TTC549 (cell line): Measurements from ENCODE around the gene CPNE2.
"Not testable (repeated sequence)": the region's sequence is repeated elsewhere in the genome, so short reads cannot be mapped to it uniquely, and the experiment has no call there.

Source experiments
- FAIRE-seq: peaks from 2 replicates; lab custom pipeline; 2012; peaks lifted over from hg19 to GRCh38; lab: Jason Lieb, UNC

Gene CPNE2

DNA sequence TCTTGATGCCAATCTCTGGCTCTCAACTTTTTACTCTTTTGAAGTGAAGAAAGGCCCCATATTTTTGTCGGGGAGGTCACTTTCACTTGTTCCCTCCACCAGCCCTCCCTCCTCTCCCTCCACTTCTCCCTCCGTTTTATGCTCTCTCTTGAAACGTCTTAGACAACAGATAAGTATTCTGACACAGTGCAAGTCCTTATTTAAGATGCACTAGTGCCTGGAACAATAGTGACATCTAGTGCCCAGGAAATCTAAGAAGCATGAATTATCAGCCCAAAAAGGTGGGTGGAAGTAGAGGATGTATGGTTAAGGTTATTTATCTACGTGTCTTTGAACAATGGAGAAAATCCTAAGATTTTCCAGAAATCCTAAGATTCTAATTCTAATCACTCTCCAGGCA is 75.6 kb downstream of the CPNE2 start:
- peak; percentile 75 for FAIRE-seq

DNA sequence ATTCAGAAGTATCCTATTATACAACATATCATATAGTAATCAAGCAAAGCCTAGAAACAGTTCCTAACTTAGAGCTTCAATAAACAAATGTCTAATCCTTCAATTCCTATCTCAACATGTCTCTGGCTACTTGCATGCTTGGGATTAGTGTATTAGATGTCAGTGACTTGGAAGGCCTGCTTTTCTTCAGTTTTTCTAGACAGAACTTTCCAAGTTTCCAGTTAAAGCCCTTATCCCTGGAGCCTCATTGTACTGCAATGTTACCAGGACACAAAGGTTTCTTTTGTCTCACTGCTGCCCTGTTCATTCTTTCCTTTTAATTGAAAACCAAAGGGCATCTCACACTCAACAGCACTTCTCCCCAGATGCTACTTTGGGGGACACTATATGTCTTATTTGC is 76.9 kb downstream of the CPNE2 start:
- no peak for FAIRE-seq

DNA sequence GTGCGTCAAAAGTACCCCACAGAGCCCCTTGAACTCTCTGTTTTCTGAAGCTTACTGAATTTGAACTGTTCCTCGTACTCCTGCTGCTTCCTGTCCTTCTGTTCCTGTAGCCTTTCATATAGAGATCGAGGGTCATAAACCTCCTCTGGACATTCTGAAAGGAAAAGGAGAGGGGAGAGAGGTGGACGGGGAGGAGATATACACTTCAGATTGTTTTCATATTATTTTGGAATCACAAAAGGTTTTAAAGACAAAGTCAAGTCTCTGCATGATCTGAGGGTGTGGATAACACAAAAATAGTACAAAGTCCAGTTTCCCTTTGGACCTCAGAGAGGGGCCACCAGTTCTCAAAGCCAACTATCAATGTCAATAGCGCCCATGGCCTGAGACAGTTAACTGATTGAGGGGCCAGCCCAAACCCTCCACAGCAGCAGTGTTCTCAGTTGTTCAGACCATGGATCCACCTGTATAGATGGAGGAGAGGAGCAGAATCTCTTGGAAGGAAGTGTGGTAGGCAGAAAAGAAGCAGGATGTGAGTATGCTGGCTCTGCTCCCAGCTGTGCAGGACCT is 80.4 kb downstream of the CPNE2 start:
- FAIRE-seq = no peak

DNA sequence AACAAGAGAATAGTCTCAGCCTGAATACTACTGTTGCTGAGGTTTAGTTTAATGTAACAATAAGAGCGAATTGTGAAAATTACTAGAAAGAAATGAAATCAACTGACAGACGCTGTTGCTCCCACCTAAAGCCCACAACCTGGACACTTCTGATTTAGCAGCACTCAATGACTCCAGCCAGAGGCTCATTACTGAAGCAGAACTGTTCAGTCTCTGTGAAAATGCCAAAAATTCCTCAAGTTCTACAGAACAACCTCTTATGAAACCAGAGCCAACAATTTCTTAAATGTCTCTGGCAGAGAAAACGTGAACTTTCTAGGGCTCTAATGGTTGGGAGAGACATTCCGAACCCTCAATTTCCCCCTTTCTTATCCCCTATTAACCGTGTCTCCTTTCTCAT is 83.5 kb downstream of the CPNE2 start:
- no peak for FAIRE-seq

DNA sequence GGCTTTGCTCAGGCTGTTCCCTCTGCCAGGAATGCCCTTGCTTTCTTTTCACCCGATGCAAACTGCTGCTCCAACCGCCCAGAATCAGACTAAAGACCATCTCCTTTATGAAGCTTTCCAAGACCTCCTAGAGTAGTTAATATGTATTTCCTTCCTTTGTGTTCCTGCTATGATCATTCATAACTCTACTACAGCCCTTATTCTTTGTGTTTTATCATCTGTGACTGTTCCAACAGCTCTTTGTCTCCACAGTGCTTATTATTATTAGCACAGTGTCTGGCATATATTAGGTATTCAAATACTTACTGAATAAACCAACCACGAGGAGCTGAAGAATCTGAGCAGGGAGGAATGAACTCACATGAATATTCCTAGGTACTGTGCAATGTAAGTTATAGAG is 85.8 kb downstream of the CPNE2 start:
- FAIRE-seq = no peak

DNA sequence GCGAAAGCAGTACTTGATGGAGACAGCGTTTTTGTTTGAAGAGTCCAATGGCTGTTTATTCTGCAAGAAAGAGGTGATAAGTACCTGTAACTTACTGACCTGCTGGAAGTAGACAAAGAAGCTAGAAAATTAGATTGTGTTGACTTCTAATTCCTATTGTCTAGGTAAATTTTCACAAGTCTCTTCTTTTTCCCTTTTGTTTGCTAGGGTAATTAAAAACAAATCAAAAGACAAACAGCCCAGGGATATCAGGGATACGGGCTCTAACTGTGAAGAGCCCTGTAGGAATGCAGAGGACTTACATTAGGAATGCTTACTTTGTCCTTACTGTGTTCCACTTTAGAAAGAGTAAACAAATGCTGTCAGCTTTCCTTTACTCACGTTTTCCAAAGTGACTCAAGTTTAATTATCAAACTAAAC is 86.4 kb downstream of the CPNE2 start:
- FAIRE-seq = no peak

DNA sequence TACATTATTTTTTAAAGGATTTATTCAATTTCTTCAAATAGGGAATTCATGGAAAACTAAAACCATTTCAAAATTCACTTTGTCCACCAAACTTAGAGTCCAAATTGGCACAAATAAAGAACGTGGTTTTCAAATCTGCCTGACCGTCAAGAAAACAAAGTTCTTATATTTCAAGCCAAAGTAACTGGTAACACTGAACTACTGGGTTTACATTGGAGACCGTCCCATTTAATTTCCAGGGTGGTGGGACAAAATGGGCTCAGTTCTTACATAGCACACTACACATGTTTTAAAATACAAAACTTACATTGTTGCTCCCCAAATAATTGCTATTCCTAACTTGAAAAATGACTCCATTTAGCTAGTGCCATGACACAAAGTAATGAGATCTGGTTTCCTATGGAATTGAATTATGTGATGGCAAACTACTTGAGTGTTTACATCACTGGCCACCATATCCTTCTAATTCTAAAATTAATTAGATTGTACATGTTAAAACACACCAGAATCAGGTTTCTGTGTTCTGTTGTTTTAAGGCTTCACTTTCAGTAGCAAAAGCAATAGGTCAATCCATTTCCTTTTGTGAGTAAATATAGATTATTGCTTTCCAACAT is 86.9 kb downstream of the CPNE2 start:
- no peak for FAIRE-seq

DNA sequence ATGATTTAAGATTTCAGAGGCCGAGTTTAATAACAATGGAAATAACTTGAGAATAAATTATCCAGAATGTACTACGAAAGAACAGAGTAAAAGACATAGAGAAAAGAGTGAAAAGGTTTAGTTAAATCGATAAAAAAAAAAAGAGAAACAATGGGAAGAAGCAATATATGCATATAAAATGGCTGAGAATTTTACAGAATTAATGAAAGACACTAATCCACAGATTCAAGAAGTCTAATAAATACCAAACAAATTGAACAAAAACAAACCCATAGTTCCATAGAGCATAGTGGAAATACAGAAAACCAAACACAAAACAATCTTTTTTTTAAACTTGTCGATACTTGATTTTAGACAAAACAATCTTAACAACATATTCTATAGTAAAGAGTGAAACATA is 91.7 kb downstream of the CPNE2 start:
- FAIRE-seq = no peak

DNA sequence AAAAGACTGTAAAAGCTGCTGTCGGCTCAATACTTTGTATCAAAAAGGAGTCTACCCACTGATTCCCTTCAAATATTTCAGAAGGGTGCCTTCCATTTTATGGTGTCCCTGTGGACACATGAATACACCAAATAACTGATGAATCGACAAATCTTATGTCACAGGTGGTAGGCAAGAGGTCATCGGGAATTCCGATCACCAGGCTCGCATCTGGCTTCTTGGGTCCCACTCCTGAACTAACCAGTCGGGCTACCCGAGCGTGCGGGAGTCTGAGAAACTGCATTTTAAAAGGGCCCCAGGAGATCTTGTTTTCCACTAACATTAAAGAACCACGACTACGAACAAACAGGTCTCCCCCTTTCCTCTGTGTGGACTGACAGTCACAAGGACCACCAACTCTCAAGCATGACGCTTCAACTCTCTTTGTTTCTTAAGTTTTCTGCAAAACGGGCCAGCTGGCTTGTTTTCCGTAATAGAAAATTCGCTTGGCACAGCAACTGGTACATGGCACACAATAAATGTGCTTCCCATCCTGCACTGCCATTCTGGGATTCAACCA is 92.6 kb downstream of the CPNE2 start:
- FAIRE-seq = no peak

DNA sequence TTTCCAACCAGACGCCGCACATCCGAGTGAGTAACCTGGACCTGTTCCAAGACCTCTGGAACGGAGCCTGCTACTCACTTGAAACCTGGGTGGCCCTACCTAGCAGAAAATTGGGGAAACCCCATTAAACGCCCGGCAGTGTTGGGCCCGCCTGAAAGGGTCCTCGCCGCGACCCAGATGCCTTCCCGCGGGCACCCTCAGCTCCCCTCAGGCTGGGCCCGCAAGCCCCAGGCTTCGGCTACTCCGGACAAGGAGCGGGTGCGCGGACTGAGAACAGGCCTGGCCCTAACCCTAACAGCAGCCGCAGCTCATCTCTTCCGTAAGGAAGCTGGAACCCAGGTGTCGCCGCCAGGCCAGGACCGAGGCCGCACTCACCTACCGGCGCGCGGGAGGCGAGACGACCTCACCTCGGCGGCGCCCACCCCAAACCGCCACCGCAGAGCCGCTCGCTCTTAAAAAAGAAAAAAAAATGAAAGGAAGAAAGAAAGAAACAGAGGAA is 93.1 kb downstream of the CPNE2 start:
- FAIRE-seq = no peak

DNA sequence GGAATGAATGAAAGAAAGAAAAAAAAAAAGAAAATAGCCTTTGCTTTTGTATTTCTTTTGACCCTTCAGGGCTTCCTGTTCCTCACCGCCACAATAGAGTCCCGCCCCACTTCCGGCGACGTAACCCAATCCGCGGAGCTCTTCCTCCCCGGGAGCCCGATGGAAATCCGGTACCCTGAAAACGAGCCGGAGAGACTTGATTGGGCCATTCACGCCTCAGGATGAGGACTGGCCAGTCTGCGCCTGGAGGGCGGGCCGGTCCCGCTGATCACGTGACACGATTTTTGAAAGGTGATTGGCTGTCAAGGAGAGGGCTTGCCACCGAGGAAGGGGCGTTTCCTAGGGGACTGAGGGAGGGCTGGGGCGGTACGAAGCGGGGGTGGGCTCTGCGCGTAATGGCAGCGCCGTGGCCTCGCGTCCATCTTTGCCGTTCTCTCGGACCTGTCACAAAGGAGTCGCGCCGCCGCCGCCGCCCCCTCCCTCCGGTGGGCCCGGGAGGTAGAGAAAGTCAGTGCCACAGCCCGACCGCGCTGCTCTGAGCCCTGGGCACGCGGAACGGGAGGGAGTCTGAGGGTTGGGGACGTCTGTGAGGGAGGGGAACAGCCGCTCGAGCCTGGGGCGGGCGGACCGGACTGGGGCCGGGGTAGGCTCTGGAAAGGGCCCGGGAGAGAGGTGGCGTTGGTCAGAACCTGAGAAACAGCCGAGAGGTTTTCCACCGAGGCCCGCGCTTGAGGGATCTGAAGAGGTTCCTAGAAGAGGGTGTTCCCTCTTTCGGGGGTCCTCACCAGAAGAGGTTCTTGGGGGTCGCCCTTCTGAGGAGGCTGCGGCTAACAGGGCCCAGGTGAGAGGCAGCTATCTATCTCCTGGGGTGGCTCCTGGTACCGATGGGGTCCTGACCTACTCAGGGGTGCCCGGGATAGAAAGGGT is 93.8 kb downstream of the CPNE2 start, which contains the start of the genes PSME3IP1 and RSPRY1:
TSS of gene PSME3IP1 (minus strand) at position 95 of the 927 bp plus-strand sequence. CDS start 12,185 bp downstream, outside the sequence.
TSS of gene RSPRY1 (plus strand) at position 385 of the 927 bp plus-strand sequence. CDS start 18,330 bp downstream, outside the sequence.
- peak; percentile 97 for FAIRE-seq

DNA sequence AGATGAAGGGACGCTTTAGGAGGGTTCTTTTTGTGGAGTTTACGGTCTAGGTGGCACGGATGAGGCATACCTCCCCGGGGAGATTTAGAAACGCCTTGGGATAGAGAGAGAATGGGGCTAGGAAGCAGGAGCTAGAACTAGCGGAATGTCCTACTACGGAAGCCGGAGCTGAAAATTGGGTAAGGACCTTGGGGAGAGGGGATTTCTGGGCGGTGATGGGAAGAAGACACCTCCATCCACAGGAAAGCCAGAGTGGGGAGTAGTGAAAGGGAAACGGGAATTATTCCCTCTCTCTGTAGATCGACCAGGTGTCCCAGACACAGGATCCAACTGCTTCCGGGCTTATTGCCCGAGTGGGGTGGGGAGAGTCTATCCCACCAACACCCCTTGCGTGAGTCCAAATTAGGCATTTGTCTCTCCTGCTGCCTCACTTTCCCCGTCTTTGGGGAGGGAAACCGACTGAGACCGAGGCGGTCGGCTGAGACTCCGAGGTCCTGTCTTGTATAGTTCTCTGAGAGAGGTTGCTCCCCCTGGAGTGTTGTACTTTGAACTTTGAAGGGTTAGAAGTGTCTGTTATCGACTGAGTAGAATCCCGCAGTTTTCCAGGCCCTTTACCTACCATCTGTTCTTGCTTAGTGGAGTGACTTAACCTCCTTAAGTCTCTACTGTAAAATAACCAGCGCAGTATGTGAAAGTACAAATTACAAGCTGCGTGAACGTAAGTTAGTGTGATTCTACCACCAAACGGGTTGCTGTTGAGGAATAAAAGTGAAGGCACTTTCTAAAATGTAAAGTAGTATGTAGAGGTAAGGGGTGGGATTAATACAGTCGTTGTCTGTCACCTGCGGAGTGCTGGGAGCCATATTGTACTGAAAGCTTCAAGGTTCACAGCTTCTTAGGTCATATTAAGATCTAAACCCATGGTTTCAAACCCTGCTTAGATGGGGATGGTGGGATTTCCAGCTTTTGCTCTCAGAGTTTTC is 94.8 kb downstream of the CPNE2 start:
- FAIRE-seq = no peak

DNA sequence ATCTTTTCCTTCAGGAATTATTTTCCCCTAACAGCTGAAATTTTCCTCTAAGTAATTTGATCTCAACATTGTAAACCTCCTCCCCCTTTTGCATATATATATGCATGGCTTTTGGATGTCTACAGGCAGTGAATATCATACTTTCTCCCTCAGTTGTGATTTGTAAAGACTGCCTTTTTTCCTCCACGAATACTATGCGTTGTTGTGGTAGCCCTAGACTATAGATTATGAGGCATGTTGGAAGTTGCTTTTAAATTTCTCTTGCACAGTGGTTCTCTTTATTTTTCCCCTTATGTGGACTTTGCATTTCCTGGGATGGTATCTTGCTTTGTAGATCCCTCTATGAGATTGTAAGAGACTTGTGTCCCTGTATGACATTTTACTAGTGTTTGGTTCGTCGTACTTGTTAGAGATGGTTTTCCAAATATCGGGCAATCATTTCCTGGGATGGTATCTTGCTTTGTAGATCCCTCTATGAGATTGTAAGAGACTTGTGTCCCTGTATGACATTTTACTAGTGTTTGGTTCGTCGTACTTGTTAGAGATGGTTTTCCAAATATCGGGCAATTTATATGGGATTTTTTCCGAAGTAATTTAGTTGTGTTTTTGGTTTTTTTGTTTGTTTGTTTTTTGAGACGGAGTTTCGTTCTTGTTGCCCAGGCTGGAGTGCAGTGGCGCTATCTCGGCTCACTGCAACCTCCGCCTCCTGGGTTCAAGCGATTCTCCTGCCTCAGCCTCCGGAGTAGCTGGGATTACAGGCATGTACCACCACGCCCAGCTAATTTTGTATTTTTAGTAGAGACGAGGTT is 95.7 kb downstream of the CPNE2 start:
- not testable (repeated sequence) for FAIRE-seq

DNA sequence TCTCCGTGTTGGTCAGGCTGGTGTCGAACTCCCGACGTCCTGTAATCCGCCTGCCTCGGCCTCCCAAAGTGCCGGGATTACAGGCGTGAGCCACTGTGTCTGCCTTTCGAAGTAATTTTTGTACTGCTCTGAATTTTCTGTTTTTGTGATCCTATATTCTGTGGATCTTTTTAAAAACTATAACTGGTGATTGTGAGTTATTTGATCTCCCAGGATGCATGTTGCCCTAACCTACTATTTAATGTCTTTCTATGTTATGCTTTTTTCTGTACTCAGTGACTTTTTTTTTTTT is 96.3 kb downstream of the CPNE2 start:
- no peak for FAIRE-seq

DNA sequence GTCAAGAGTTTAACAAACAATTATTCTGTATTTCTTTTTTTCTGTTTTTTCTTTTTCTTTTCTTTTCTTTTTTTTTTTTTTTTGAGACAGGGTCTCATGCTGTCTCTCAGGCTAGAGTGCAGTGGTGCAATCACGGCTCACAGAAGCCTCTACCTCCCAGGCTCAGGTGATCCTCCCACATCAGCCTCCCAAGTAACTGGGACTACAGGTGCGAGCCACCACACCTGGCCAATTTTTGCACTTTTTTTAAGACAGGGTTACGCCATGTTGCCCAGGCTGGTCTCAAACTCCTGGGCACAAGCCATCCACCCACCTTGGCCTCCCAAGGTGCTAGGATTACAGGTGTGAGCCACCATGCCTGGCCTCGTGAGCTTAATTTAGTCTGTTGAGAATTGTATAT is 97.1 kb downstream of the CPNE2 start:
- not testable (repeated sequence) for FAIRE-seq

DNA sequence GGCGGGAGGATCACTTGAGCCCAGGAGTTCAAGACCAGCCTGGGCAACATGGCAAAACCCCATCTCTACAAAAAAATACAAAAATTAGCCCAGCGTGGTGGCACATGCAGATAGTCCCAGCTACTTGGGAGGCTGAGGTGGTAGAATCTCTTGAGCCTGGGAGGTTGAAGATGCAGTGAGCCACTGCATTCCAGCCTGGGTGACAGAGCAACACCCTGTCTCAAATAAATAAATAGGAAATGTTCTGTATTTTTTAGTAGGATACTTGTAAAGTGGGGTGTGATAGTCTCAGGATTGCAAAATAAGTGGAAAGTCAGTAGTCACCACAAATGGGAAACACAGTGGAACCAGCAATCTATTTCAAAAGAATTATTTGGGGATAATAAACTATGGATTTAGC is 97.8 kb downstream of the CPNE2 start:
- FAIRE-seq = no peak

DNA sequence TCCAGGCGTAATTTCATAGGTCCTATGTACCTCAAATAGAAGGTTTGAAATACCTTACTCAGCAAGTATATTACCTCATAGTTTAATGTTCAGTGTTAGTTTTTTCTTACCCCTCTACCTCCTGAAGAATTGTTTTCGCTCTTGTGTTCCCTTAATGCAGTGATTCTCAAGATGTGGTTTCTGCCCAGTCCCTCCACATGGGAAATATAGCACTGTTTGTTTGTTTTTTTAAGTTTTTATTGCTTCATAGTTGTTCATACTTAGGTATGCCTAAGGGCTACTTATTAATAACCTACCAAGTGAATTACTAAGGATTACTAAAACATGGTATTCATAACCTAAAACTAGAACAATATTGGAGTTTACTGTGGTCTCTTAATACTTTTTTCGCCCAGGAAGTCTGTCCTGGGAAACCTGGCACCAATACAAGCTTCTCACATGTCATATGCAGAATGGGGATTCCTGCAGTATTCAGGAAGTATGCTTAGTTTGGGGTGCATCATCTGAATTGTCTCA is 98.7 kb downstream of the CPNE2 start:
- no peak for FAIRE-seq

DNA sequence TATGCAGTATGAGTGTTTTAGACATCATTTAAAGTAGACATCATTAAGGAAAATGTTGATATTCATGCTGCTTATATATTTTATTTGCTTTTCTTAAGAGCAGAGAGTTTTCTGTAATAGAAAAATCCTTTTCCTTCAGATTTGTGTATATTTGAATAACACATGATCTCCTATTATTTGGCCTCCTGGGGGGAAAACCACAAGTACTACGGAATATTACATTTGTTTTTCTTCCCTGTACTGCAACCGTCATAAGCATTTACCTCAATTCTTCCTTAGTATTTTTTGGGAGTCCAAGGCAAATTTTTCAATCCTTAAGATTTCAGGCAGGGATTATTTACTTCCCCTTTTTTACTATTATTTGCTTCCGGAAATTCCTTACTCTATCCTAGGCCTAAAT is 99.8 kb downstream of the CPNE2 start:
- FAIRE-seq = no peak

DNA sequence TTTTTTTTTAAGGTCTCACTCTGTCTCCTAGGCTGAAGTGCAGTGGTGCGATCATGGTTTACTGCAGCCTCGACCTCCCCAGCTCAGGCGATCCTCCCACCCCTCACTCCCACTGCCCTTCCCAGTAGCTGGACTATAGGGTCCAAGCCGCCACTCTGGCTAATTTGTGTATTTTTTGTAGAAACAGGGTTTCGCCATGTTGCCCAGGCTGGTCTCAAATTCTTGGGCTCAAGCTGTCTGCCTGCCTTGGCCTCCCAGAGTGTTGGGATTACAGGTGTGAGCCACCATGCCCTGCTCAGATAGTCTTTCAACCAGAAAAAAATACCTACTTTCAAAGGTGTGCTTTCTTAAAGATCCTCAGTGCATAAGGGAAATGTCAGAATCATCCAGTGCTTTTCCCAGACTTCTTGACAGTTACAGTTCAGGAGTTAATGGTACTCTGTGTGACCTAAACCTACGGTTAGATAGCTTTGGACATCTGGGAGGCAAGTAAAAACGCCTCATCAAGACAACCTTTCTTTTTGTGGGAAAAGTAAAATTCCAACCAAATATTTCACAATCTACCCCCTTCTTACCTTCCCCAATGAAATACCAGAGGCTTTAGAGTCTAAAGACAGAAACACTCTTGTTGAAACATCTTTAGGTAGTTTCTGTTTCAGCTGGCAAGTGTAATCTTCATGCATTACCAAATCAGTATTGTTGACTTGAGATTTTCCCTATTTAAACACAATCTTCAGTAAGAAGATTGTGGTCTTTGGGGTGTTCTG is 100.5 kb downstream of the CPNE2 start:
- no peak for FAIRE-seq

DNA sequence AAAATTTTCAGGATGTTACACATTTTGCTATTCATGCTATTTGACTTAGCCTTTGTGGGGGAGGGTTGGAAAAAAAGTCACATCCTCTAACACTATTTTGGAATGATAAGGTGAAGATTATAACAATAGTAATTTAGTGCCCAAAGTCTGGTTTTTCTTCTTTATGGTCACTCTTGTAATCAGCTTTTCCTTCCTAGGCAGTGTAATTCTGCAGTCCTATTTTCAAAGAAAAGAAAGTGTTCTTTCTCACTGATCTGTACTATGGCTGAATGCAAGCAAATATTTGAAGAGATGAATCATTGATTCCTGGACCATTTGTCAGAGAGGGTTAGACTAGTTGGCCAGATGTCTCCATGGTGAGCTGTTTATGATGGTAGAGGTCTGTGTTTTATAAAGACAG is 102.1 kb downstream of the CPNE2 start:
- no peak for FAIRE-seq
